GM12891 (cell line): ENCODE results near the gene APOL5.

Experiments
- POLR2A ChIP-seq: IDR thresholded peaks from 2 replicates; pipeline ENCODE4 v1.6.1; 2011; ENCODE audit warnings: low read depth, low read length, control low read depth
- POLR2AphosphoS5 ChIP-seq: IDR thresholded peaks from 2 replicates; pipeline ENCODE4 v1.6.1; 2011; ENCODE audit warnings: low read depth, low read length, control low read depth
- POU2F2 ChIP-seq: IDR thresholded peaks from 2 replicates; pipeline ENCODE4 v1.6.1; 2011; ENCODE audit warnings: low read depth, mild to moderate bottlenecking, control low read depth, low read length, moderate library complexity
- SPI1 ChIP-seq: IDR thresholded peaks from 2 replicates; pipeline ENCODE4 v1.6.1; 2011; ENCODE audit warnings: low read depth, low read length, control low read depth
- TAF1 ChIP-seq: IDR thresholded peaks from 2 replicates; pipeline ENCODE4 v1.6.1; 2011; ENCODE audit warnings: low read depth, low read length, control low read depth

GRCh38 chr22:35736166-35736565 is 18.5 kb downstream of the APOL5 start:
- TF ChIP-seq TAF1 (no peak), POLR2A (no peak), POLR2AphosphoS5 (no peak), POU2F2 (no peak), SPI1 (no peak)
